GM12864 (cell line): ENCODE measurements around the gene ADAMTS4.

ENCODE experiments used
- DNase-seq: peaks from one replicate; pipeline ENCODE4 v3.0.0-alpha.2; 2011; ENCODE audit warnings: low read depth
- H3K4me3 ChIP-seq: 2 replicates; pipeline ENCODE4 v1.5.1; 2011; ENCODE audit warnings: mild to moderate bottlenecking, low read depth, low read length, control low read depth
- TF ChIP-seq, protein P1 (sequence below): IDR thresholded peaks from 2 replicates; pipeline ENCODE4 v1.5.1; 2011; ENCODE audit warnings: low read depth, mild to moderate bottlenecking, moderate library complexity, low read length, control low read depth, inconsistent platforms; ENCODE audit errors: missing control alignments

ADAMTS4 gene

DNA sequence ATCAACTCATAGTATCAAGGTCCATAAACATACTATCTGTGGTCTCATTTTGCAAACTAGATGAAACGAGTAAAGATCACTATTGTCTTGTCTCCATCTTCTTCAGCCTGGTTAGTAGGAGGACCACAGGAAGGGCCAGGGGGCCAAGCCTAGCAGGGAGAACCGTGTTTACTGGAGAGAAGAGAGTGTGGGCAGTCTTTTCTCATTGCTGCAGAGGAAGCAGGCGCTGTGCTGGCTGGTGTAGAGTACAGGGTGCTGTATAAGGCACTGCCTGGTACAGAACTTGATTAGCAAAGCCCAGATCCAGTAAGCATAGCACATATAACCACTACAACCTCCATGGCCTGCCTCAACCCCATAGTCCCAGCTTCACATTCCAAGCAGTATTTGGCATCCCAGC is 11.5 kb downstream of the ADAMTS4 start:
- no peak for DNase-seq
- TF ChIP-seq, protein P1, sequence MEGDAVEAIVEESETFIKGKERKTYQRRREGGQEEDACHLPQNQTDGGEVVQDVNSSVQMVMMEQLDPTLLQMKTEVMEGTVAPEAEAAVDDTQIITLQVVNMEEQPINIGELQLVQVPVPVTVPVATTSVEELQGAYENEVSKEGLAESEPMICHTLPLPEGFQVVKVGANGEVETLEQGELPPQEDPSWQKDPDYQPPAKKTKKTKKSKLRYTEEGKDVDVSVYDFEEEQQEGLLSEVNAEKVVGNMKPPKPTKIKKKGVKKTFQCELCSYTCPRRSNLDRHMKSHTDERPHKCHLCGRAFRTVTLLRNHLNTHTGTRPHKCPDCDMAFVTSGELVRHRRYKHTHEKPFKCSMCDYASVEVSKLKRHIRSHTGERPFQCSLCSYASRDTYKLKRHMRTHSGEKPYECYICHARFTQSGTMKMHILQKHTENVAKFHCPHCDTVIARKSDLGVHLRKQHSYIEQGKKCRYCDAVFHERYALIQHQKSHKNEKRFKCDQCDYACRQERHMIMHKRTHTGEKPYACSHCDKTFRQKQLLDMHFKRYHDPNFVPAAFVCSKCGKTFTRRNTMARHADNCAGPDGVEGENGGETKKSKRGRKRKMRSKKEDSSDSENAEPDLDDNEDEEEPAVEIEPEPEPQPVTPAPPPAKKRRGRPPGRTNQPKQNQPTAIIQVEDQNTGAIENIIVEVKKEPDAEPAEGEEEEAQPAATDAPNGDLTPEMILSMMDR, result no peak
- no peak overlapping the region for H3K4me3 ChIP-seq

DNA sequence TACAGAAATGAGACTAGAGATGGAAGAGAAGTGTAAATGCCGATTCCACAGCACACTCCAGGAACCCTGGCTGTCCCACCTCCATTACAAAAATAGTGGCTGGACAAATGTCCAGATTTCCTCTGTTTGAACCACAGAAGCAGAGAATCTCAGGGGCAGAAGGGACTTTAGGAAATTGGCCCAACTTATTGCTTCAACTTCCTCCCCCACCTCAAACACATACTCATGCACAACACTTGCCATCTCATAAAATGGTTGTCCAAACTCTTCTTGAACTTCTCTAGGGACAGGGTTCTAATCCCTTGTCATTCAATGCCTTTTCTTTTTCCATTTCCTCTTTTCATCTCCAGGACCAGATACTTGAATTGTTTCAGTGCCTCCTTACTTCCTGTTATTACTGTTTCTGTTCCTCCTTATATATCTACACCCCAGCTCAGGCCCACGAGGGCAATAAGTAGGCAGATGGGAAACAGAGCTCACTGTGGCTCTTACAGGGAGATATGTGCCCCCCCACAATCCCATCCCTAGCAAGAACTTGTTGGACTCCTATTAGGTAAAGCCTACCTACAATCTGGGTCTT is 13.0 kb downstream of the ADAMTS4 start:
- DNase-seq, result no peak
- H3K4me3 ChIP-seq, result peak overlapping the region; percentile 5; the same call in 1 of the 2 replicates
- TF ChIP-seq, protein P1, result no peak

DNA sequence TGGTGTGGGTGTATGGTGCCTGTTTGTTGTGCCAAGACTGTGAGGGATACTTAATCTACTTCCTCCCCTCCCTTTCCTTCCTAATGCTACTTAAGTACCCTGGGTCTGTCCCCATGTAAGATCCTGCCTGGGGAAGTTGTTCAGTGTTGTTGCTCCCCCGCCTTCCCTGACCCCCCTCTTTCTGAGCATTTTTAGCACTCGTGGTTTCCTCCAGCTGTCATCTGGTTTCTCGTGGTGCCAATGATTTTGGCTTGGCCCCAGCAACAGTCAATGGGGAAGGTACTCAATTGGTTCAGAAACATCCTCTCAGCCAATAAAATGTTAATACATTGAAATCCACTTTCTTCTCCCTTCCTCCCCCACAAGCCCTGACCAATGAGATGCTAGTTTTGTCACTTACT is 13.6 kb downstream of the ADAMTS4 start:
- TF ChIP-seq, protein P1, result no peak
- DNase-seq, result peak; percentile 97
- H3K4me3 ChIP-seq, result no peak overlapping the region

DNA sequence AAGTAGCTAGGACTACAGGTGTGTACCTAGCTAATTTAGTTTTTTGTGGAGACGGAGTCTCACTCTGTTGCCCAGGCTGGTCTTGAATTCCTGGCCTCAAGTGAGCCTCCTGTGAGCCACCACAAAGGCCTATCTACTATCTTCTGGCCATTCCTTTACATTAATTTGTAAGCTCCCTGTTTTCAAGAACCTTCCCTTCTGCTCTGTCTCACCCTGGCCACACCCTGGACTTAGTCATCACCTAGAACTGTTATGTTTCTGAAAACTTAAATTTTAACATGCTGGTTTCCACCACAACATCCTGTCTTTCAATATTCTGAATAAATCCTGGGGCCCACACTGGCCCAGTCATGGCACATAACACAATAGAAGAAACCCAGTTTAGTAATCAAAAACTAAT is 16.6 kb downstream of the ADAMTS4 start:
- H3K4me3 ChIP-seq, result no peak overlapping the region
- DNase-seq, result peak; percentile 78
- TF ChIP-seq, protein P1, result no peak

DNA sequence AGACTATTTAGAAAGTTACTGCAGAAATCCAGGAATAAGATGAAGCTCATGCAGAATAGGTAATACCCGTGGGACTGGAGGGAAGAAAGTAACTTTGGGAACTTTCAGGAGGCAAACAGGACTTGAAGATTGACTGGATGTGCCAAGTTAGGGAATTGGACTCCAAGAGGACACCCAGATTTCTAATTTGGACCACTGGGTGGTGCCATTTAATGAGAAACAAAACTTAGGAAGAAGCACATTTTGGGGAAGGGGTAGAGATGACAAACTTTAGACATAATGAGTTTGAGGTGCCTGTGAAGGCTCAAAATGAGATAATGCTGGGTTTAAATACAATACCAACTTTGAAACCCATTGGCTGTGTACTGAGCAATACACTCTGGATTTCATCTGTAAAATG is 18.2 kb downstream of the ADAMTS4 start:
- DNase-seq, result no peak
- no peak overlapping the region for H3K4me3 ChIP-seq
- TF ChIP-seq, protein P1, result peak; percentile 36

DNA sequence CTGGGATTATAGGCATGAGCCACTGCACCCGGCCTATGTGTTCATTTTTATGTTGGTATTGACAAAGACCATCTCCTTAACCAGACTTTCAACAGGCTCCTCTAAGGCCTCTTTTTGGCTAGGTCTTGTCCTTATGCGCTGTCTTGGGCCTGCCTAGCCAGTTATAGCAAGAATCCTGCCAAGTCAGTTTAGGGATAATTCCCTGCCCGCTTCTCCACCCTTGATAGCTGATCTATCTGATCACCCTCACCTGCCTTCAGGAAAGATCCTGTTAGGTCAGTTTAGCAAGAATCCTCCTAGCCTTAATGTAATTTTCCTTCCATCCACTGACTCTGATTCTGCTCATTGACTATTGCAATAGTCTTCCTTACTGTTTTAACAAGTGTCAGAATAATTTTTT is 19.2 kb downstream of the ADAMTS4 start:
- DNase-seq, result no peak
- TF ChIP-seq, protein P1, result no peak
- H3K4me3 ChIP-seq, result no peak overlapping the region

DNA sequence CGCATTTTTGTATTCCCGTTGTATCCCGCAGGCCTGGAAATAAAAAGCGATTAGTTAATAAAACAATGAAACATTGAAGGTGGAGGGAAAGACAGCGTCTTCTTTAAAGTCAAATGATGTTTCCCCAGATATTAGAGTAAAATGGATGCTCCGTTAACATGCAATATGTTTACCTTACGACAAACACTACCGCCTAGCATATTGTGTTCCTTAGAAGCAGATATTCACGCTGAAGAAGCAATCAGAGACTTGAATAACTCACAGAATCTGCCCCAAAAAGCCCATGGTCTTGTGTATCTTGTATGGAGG is 21.0 kb downstream of the ADAMTS4 start:
- TF ChIP-seq, protein P1, result no peak
- no peak for DNase-seq
- H3K4me3 ChIP-seq, result peak overlapping the region; percentile 67
